AG10803 (cell line): ENCODE data around the gene MICALL2.

Experiments used
- DNase-seq: peaks from one replicate; pipeline ENCODE4 v3.0.0; 2010; ENCODE audit warnings: low read depth
- H3K4me3 ChIP-seq: 2 replicates; pipeline ENCODE4 v1.5.1; 2011; ENCODE audit warnings: mild to moderate bottlenecking, low read length, control low read depth
- TF ChIP-seq, protein P1 (sequence below): conservative IDR thresholded peaks from 2 replicates; pipeline ENCODE4 v1.5.1; 2011; ENCODE audit warnings: mild to moderate bottlenecking, low read length, control low read depth, inconsistent platforms

The MICALL2 gene

DNA sequence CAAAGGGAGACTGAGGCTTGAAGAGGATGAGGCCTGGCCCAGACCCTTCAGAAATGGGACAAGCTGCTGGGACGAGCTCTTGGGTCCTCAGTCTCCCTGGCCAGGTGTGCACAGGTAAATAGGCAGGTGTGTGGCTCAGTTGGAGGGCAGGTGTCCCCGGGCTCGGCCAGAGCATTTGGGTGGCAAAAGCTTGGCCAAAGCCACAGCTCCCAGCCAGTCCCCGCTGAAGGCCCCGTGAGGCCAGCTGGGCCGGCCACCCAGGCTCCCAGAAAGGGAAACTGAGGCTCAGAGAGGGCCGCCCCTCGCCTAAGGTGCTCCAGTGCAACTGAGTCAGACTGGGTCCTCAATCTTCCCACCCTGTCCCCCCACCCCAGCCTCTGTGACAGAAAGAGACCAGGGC, 37.3 kb downstream of the MICALL2 start:
- TF ChIP-seq, protein P1, sequence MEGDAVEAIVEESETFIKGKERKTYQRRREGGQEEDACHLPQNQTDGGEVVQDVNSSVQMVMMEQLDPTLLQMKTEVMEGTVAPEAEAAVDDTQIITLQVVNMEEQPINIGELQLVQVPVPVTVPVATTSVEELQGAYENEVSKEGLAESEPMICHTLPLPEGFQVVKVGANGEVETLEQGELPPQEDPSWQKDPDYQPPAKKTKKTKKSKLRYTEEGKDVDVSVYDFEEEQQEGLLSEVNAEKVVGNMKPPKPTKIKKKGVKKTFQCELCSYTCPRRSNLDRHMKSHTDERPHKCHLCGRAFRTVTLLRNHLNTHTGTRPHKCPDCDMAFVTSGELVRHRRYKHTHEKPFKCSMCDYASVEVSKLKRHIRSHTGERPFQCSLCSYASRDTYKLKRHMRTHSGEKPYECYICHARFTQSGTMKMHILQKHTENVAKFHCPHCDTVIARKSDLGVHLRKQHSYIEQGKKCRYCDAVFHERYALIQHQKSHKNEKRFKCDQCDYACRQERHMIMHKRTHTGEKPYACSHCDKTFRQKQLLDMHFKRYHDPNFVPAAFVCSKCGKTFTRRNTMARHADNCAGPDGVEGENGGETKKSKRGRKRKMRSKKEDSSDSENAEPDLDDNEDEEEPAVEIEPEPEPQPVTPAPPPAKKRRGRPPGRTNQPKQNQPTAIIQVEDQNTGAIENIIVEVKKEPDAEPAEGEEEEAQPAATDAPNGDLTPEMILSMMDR, result no peak
- no peak for DNase-seq

GRCh38 chr7:1421020-1421790, 38.1 kb downstream of the MICALL2 start:
- H3K4me3 ChIP-seq, result no peak overlapping the region
- no peak for DNase-seq
- TF ChIP-seq, protein P1, result no peak

More for the DNA sequence above, 37.3 kb downstream of the MICALL2 start:
- H3K4me3 ChIP-seq, result no peak overlapping the region

DNA sequence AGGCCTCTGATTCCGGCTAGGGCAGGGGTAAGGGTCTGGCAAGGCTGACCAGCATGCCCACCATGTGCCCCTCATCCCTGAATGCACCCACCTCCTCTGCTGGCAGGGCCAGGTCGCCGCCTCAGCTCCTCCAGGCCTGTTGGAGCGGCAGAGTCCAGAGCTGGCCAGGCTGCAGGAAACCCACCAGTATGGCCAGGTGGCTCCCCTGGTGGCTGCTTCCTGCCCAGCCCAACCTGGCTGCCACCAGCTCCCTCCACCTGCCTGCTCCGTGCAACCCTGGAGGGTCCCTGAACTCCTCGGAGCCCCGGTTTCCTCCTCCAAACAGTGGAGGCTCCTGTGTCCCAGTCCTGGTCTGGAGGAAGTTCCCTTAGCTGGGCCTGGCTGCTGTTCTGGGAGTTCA, 39.6 kb downstream of the MICALL2 start:
- no peak overlapping the region for H3K4me3 ChIP-seq
- no peak for DNase-seq
- TF ChIP-seq, protein P1, result no peak

DNA sequence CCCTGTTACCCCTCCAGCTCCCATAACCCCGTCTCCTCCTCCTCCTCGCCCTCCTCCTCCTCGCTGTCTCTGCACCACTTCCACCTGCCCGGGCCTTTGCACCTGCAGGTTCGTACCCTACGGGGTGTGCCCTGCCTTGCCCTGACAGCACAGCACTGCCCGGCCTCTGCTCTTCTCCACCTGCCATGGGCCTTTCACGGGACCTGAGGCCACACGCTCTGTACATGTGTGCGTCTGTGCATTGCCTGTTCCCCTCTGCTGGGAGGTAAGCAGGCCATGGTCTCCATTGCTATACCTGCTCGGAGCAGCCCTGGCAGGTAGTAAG, 40.0 kb downstream of the MICALL2 start:
- DNase-seq, result no peak
- H3K4me3 ChIP-seq, result no peak overlapping the region
- TF ChIP-seq, protein P1, result no peak

- no peak for DNase-seq
- TF ChIP-seq, protein P1, result no peak
- H3K4me3 ChIP-seq, result no peak overlapping the region
Measured at GRCh38 chr7:1418505-1419309, 40.6 kb downstream of the MICALL2 start.

DNA sequence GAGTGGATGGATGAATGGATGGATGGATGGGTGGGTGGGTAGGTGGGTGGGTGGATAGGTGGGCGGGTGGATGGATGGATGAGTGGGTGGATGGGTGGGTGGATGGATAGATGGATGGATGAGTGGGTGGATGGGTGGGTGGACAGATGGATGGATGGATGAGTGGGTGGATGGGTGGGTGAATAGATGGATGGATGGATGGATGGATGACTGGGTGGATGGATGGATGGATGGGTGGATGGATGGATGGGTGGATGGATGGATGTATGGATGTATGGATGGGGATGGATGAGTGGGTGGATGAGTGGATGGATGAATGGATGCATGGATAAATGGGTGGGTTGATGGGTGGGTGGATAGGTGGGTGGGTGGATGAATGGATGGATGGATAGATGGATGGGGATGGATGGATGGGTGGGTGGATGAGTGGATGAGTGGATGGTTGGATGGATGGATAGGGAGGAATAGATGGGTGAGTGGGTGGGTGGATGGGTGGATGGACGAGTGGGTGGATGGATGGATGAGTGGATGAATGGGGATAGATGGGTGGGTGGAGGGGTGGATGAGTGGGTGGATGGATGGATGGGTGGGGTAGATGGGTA, 43.8 kb downstream of the MICALL2 start:
- no peak for DNase-seq
- H3K4me3 ChIP-seq, result no peak overlapping the region
- TF ChIP-seq, protein P1, result no peak
